PC-3 (cell line): ENCODE results near the gene CDH6. TPM values are rescaled to one million over a fixed set of nuclear protein-coding genes. Genes with fewer than 3 reads are reported as not detected.

ENCODE experiments used
- ATAC-seq: fragments of 200-7000 bp; cut with Tn5 transposase; 2 replicates; pipeline ENCODE4 v1.9.1; 2020; ENCODE audit warnings: mild to moderate bottlenecking, moderate library complexity
- BruUV-seq: library from RNA; stranded (reverse); fragments of 400-500 nt; replicated peaks from 2 replicates; lab custom pipeline; 2021; lab: Mats Ljungman, UMichigan
- CTCF ChIA-PET: fragments of 300-600 bp; sonication (Branson Sonifier 250); formaldehyde crosslinking; loops from one replicate; lab custom pipeline; 2022; ENCODE audit warnings: antibody characterized with exemption; lab: Charles Lee
- POLR2A ChIA-PET: fragments of 300-600 bp; sonication (Branson Sonifier 250); formaldehyde crosslinking; loops from one replicate; lab custom pipeline; 2022; ENCODE audit warnings: antibody characterized with exemption; ENCODE audit not compliant: unreplicated experiment; lab: Charles Lee
- DNase-seq: peaks from one replicate; pipeline ENCODE4 v3.0.0-alpha.2; 2015
- H2AFZ ChIP-seq: fragments of 300-600 bp; sonication (generic); 2 replicates; pipeline ENCODE4 v1.6.0; 2016; ENCODE audit warnings: antibody characterized with exemption, low read length
- H3F3A ChIP-seq: fragments of 300-600 bp; sonication (generic); one replicate; pipeline ENCODE4 v1.6.0; 2017; ENCODE audit warnings: antibody characterized with exemption, low read length, control low read depth, mild to moderate bottlenecking; ENCODE audit not compliant: unreplicated experiment
- H3K27ac ChIP-seq: fragments of 300-600 bp; sonication (generic); 2 replicates; pipeline ENCODE4 v1.5.1; 2016; ENCODE audit warnings: mild to moderate bottlenecking, low read length
- H3K27me3 ChIP-seq: fragments of 300-600 bp; sonication (generic); 2 replicates; pipeline ENCODE4 v1.6.1; 2016; ENCODE audit warnings: low read length, mixed read lengths
- H3K36me3 ChIP-seq: fragments of 300-600 bp; sonication (generic); 2 replicates; pipeline ENCODE4 v1.6.1; 2016; ENCODE audit warnings: low read depth, mixed run types, low read length, mixed read lengths
- H3K4me1 ChIP-seq: fragments of 300-600 bp; sonication (generic); 2 replicates; pipeline ENCODE4 v1.5.1; 2016; ENCODE audit warnings: low read length; ENCODE audit not compliant: insufficient read depth
- H3K4me2 ChIP-seq: fragments of 300-600 bp; sonication (generic); 2 replicates; pipeline ENCODE4 v1.6.0; 2016; ENCODE audit warnings: low read length
- H3K4me3 ChIP-seq: fragments of 300-600 bp; sonication (generic); 2 replicates; pipeline ENCODE4 v1.5.1; 2016; ENCODE audit warnings: mild to moderate bottlenecking, low read length, mixed read lengths
- H3K79me2 ChIP-seq: fragments of 300-600 bp; sonication (generic); 2 replicates; pipeline ENCODE4 v1.6.1; 2017; ENCODE audit warnings: low read length, mixed read lengths
- H3K9ac ChIP-seq: fragments of 300-600 bp; sonication (generic); 2 replicates; pipeline ENCODE4 v1.6.0; 2016; ENCODE audit warnings: mild to moderate bottlenecking, low read length
- H3K9me2 ChIP-seq: fragments of 300-600 bp; sonication (generic); replicated peaks from 2 replicates; pipeline ENCODE4 v1.6.1; 2016; ENCODE audit warnings: mixed run types, low read length, mixed read lengths
- H3K9me3 ChIP-seq: fragments of 300-600 bp; sonication (generic); 2 replicates; pipeline ENCODE4 v1.6.1; 2016; ENCODE audit warnings: low read length, mixed read lengths
- H4K20me1 ChIP-seq: fragments of 300-600 bp; sonication (generic); 2 replicates; pipeline ENCODE4 v1.6.1; 2016; ENCODE audit warnings: low read length, mixed read lengths
- CTCF ChIP-seq: fragments of 300-600 bp; sonication (generic); conservative IDR thresholded peaks from 2 replicates; pipeline ENCODE4 v1.5.1; 2017; ENCODE audit warnings: antibody characterized with exemption, low read depth, mild to moderate bottlenecking, low read length
- EZH2 ChIP-seq: fragments of 300-600 bp; sonication (generic); IDR thresholded peaks from one replicate; pipeline ENCODE4 v1.6.1; 2017; ENCODE audit warnings: antibody characterized with exemption, mild to moderate bottlenecking, low read length; ENCODE audit not compliant: unreplicated experiment
- EZH2phosphoT487 ChIP-seq: fragments of 300-600 bp; sonication (generic); IDR thresholded peaks from 2 replicates; pipeline ENCODE4 v1.6.1; 2018; ENCODE audit warnings: mild to moderate bottlenecking, antibody characterized with exemption, low read length, borderline replicate concordance
- intact Hi-C: fragments of 100-400 bp; cut with micrococcal nuclease; formaldehyde crosslinking; loops from 2 replicates; pipeline ENCODE4 v1.9.0; 2023
- total RNA-seq: library from RNA; depleted of rRNA; stranded (reverse); fragments of >200 nt; gene quantifications from 2 replicates; pipeline ENCODE4 v1.2.3, GENCODE V29; 2014

The CDH6 gene
- total RNA-seq, 1 experiment from 2014 or later: 1.9 TPM

GRCh38 chr5:31185951-31186350, 7.5 kb upstream of the CDH6 start:
- BruUV-seq: no TSS peak
- no peaks in the 10 kb centered on the region for H4K20me1 ChIP-seq
- CTCF ChIA-PET: interaction anchor here (1.5 kb wide), 1 partner anchor 1145 kb away, joined by 4 read pairs; no protein-coding TSS in a partner anchor

DNA sequence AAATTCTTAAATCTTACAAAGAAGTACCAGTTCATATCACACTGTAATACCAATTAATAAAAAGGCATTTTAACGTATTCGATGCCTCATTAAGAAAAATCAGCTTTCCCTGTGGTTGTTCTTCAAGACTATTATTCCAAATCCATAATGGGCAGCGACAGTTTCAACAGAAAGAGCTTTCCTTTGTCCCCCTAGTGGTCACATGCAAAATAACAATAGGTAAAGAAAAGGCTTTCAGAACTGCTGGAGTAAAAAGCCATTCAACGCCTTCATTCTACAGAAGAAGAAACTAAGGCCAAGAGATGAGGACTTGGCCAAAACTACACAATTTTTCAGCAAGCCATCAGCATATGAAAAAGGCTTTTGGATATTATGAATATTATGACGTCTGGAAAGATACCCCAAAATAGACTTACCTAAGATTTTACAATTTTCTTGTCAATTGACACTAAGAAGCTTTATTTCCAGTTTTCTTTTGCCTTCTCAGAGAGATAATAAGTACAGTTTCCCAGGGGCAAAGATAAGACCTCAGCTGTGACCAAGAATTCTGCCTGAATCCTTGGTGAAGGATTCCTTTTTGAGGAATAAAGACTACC, 6.7 kb upstream of the CDH6 start:
- ATAC-seq (no peak), DNase-seq (peak; percentile 59)
- no peaks in the 10 kb centered on the region for H3K9me3 ChIP-seq
- H3K4me2 ChIP-seq: no peak overlapping the region
- H3K4me3 ChIP-seq: no peak overlapping the region
- H3F3A ChIP-seq: no peaks in the 10 kb centered on the region
- ChIA-PET POLR2A (no interaction called here), CTCF (interaction anchor here (1.5 kb wide), 1 partner anchor 1146 kb away, joined by 4 read pairs; no protein-coding TSS in a partner anchor)
- no peaks in the 10 kb centered on the region for H3K4me1 ChIP-seq
- no peaks in the 10 kb centered on the region for H3K9me2 ChIP-seq
- no peak overlapping the region for H2AFZ ChIP-seq
- H3K27ac ChIP-seq: no peak overlapping the region
- H3K27me3 ChIP-seq: peaks cover 17% of the 10 kb centered on the region
- intact Hi-C loops: loop anchor here (2.0 to 10.0 kb wide), 3 partner anchors 382 to 1146 kb away; no protein-coding TSS in a partner anchor
- no TSS peak for BruUV-seq
- H4K20me1 ChIP-seq: no peaks in the 10 kb centered on the region
- H3K36me3 ChIP-seq: no peaks in the 10 kb centered on the region
- TF ChIP-seq EZH2: no peak
- no peak for TF ChIP-seq EZH2phosphoT487
- peak; percentile 86 for TF ChIP-seq CTCF
- H3K9ac ChIP-seq: no peak overlapping the region
- H3K79me2 ChIP-seq: no peaks in the 10 kb centered on the region

More at GRCh38 chr5:31185951-31186350, 7.5 kb upstream of the CDH6 start:
- Histone ChIP-seq H3K4me2 (no peak overlapping the region), H3K9me2 (no peaks in the 10 kb centered on the region), H3K4me1 (no peaks in the 10 kb centered on the region), H3F3A (no peaks in the 10 kb centered on the region), H3K36me3 (no peaks in the 10 kb centered on the region), H3K4me3 (no peak overlapping the region), H3K27me3 (peaks cover 19% of the 10 kb centered on the region), H3K27ac (no peak overlapping the region), H3K79me2 (no peaks in the 10 kb centered on the region), H2AFZ (no peak overlapping the region), H3K9ac (no peak overlapping the region), H3K9me3 (no peaks in the 10 kb centered on the region)
- DNase-seq (no peak), ATAC-seq (no peak)
- POLR2A ChIA-PET: no interaction called here
- TF ChIP-seq EZH2phosphoT487 (no peak), CTCF (no peak), EZH2 (no peak)
- intact Hi-C loops: loop anchor here (2.0 to 10.0 kb wide), 3 partner anchors 381 to 1145 kb away; no protein-coding TSS in a partner anchor

DNA sequence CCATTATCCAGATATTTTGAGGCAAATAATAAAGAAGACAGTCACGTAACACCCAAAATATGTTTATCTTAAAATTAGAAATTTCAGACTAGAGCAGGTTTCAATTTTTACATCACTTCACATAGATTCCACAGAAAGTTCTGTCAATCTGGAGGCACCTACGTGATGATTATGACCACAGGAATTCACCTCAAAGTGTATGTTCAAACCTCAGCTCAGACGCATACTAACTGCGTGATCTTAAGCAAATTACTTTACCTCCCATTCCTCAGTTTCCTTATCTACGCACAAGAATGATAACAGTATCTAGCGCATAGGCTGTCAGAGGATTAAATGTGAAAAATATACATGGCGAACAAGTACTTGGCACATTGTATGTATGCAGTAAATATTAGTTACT, 5.9 kb upstream of the CDH6 start:
- Histone ChIP-seq H3K4me2 (no peak overlapping the region), H3K4me1 (no peaks in the 10 kb centered on the region), H4K20me1 (no peaks in the 10 kb centered on the region), H3K27ac (no peak overlapping the region), H3K9ac (no peak overlapping the region), H3K36me3 (no peaks in the 10 kb centered on the region), H3K4me3 (no peak overlapping the region), H3F3A (no peaks in the 10 kb centered on the region), H3K79me2 (no peaks in the 10 kb centered on the region), H3K27me3 (peaks cover 17% of the 10 kb centered on the region), H2AFZ (no peak overlapping the region), H3K9me3 (no peaks in the 10 kb centered on the region), H3K9me2 (no peaks in the 10 kb centered on the region)
- TF ChIP-seq EZH2 (no peak), EZH2phosphoT487 (no peak), CTCF (no peak)
- BruUV-seq: no TSS peak
- no peak for DNase-seq
- ChIA-PET POLR2A (no interaction called here), CTCF (interaction anchor here (1.5 kb wide), 1 partner anchor 1147 kb away, joined by 4 read pairs; no protein-coding TSS in a partner anchor)
- intact Hi-C loops: loop anchor here (2.0 to 10.0 kb wide), 3 partner anchors 383 to 1147 kb away; no protein-coding TSS in a partner anchor
- no peak for ATAC-seq
